ENCODE results near the gene THEM4.

Gene THEM4

DNA sequence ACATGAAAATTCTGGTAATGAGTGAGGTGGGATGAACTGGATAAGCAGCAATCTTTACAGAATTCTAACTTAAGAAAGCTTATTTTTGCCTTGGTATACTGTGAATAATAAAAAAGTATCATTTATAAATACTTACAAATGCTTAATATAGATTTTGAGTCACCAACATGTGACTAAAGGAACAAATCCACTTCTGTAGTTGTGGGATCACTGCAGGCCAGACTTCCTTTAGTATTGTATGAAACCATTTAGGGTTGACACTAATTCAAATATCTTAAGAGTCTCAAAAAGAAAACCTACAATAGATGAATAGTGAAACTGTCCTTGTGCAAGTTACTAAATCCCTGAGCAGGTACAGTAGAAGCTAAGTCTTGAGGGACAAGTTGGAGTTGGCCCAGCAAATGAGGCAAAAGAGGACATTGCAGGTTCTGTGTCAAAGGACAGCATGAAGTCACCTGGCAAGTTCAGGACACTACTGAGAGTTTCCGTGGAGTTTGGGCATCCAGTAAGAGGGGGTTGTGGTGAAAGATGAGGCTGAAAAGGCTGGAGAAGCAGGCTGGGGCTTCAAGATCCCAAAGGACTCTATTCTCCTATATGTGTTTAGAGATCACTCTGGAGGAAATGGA, 5.9 kb upstream of the THEM4 start:
- TF ChIP-seq, protein P1, sequence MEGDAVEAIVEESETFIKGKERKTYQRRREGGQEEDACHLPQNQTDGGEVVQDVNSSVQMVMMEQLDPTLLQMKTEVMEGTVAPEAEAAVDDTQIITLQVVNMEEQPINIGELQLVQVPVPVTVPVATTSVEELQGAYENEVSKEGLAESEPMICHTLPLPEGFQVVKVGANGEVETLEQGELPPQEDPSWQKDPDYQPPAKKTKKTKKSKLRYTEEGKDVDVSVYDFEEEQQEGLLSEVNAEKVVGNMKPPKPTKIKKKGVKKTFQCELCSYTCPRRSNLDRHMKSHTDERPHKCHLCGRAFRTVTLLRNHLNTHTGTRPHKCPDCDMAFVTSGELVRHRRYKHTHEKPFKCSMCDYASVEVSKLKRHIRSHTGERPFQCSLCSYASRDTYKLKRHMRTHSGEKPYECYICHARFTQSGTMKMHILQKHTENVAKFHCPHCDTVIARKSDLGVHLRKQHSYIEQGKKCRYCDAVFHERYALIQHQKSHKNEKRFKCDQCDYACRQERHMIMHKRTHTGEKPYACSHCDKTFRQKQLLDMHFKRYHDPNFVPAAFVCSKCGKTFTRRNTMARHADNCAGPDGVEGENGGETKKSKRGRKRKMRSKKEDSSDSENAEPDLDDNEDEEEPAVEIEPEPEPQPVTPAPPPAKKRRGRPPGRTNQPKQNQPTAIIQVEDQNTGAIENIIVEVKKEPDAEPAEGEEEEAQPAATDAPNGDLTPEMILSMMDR (IDR thresholded peaks at IDR 0.05; ENCODE audit: poor library complexity, severe bottlenecking) = no peak
- no peaks in the 10 kb centered on the region for H3K9me3 ChIP-seq (ENCODE audit: severe bottlenecking)
- H3K36me3 ChIP-seq (ENCODE audit: low read depth) = no peaks in the 10 kb centered on the region
- H3K4me3 ChIP-seq (ENCODE audit: severe bottlenecking) = no peak overlapping the region
- ATAC-seq (ENCODE audit: low read depth) (no peak), DNase-seq (ENCODE audit: low spot score) (no peak)
- no peaks in the 10 kb centered on the region for H3K4me1 ChIP-seq (ENCODE audit: insufficient read depth, poor library complexity, severe bottlenecking)
- no peaks in the 10 kb centered on the region for H3K27me3 ChIP-seq (ENCODE audit: insufficient read depth, poor library complexity, severe bottlenecking)
- H3K27ac ChIP-seq (ENCODE audit: poor library complexity, severe bottlenecking) = no peak overlapping the region

DNA sequence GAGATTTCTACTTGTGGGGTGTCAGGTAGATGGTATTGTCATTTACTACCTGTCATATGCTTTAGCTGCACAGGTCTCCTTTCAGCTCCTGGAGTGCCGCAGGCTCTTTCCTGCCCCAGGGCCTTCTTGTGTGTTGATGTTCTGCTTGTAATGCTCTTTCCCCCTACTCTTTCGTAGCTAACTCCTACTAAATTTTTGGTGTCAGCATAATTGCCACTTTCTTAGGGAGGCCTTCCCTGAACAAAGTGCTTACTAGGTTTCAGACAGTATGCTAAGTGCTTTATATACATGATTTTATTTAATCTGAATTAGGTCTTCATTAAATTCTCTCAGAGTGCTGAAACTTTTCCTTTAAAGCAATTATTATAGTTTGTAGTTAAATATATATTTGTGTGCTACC, 4.8 kb upstream of the THEM4 start:
- H3K27ac ChIP-seq (ENCODE audit: poor library complexity, severe bottlenecking) = no peak overlapping the region
- ATAC-seq (ENCODE audit: low read depth) = no peak

DNA sequence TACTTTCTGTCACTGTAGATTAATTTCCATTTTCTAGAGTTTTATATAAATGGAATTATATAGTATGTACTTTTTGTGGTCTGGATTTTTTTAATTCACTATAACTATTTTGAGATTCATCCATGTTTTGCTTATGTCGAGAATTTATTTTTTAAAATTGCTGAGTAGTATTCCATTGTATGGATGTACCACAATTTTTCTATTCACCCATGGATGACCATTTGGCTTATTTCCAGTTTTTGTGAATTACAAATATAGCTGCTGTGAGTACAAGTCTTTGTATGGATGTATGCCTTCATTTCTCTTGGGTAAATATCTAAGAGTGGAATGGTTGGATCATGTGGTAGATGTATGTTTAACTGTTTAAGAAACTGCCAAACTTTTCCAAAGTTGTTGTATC, 3.7 kb upstream of the THEM4 start:
- Histone ChIP-seq H3K27me3 (ENCODE audit: insufficient read depth, poor library complexity, severe bottlenecking) (no peaks in the 10 kb centered on the region), H3K27ac (ENCODE audit: poor library complexity, severe bottlenecking) (no peak overlapping the region), H3K36me3 (ENCODE audit: low read depth) (peaks cover 3% of the 10 kb centered on the region), H3K9me3 (ENCODE audit: severe bottlenecking) (peaks cover 3% of the 10 kb centered on the region), H3K4me3 (ENCODE audit: severe bottlenecking) (no peak overlapping the region), H3K4me1 (ENCODE audit: insufficient read depth, poor library complexity, severe bottlenecking) (no peaks in the 10 kb centered on the region)
- TF ChIP-seq, protein P1 (IDR thresholded peaks at IDR 0.05; ENCODE audit: poor library complexity, severe bottlenecking) = no peak
- DNase-seq (ENCODE audit: low spot score) (no peak), ATAC-seq (ENCODE audit: low read depth) (no peak)

More for the DNA sequence above, 4.8 kb upstream of the THEM4 start:
- Histone ChIP-seq H3K27me3 (ENCODE audit: insufficient read depth, poor library complexity, severe bottlenecking) (no peaks in the 10 kb centered on the region), H3K4me1 (ENCODE audit: insufficient read depth, poor library complexity, severe bottlenecking) (no peaks in the 10 kb centered on the region), H3K4me3 (ENCODE audit: severe bottlenecking) (no peak overlapping the region), H3K36me3 (ENCODE audit: low read depth) (no peaks in the 10 kb centered on the region), H3K9me3 (ENCODE audit: severe bottlenecking) (no peaks in the 10 kb centered on the region)
- DNase-seq (ENCODE audit: low spot score) = no peak
- TF ChIP-seq, protein P1 (IDR thresholded peaks at IDR 0.05; ENCODE audit: poor library complexity, severe bottlenecking) = no peak

DNA sequence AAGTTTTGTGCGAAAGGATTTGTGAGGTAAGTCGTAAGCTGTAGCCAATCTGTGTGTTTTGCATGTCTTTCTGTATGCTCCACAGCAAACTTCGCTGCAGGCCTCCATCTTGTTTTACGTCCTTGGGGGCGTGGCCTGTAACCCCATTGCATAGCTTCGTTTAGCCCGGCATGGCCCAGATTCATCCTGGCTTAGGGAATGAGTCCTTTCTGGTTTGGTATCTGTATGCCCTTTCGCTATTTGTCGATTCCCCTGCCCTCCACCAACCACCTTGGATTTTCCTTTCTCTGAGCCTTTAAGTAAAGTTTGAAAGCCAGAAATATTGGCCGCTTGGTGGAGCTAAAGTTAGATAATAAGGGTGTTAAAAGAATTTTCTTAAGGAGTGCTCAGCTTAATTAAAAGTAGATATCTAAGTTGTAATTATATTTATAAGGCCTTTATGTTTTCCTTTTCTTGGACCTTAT, 1.1 kb downstream of the THEM4 start:
- Histone ChIP-seq H3K36me3 (ENCODE audit: low read depth) (peaks cover 14% of the 10 kb centered on the region), H3K9me3 (ENCODE audit: severe bottlenecking) (peaks cover 9% of the 10 kb centered on the region), H3K27ac (ENCODE audit: poor library complexity, severe bottlenecking) (peak overlapping the region; percentile 53), H3K27me3 (ENCODE audit: insufficient read depth, poor library complexity, severe bottlenecking) (no peaks in the 10 kb centered on the region), H3K4me1 (ENCODE audit: insufficient read depth, poor library complexity, severe bottlenecking) (no peaks in the 10 kb centered on the region), H3K4me3 (ENCODE audit: severe bottlenecking) (peak overlapping the region; percentile 64)
- no peak for ATAC-seq (ENCODE audit: low read depth)
- TF ChIP-seq, protein P1 (IDR thresholded peaks at IDR 0.05; ENCODE audit: poor library complexity, severe bottlenecking) = peak; percentile 3
- DNase-seq (ENCODE audit: low spot score) = no peak

Data from RWPE2 (cell line).